H1 (cell line): ENCODE results near the gene MRPL4. TPM values are rescaled to one million over a fixed set of nuclear protein-coding genes. Genes with fewer than 3 reads are reported as not detected.

ENCODE experiments used
- NRF1 ChIP-seq: IDR thresholded peaks from 2 replicates; pipeline ENCODE4 v1.6.1; 2011; ENCODE audit warnings: mild to moderate bottlenecking, low read depth, low read length, improper control_type of control experiment
- SAP30 ChIP-seq: fragments of 300-600 bp; sonication (generic); IDR thresholded peaks from 2 replicates; pipeline ENCODE4 v1.7.1; 2012; ENCODE audit warnings: low read length, moderate library complexity, mild to moderate bottlenecking, inconsistent platforms; ENCODE audit not compliant: insufficient read depth, insufficient replicate concordance
- polyA plus RNA-seq, 7 experiments: library from polyadenylated mRNA; depleted of rRNA in 3 of 7; stranded (reverse) in 5 of 7; unstranded in 2 of 7; fragments of >200 nt in 5 of 7; fragments of 200-250 nt in 2 of 7; gene quantifications; 1 replicate in 5 of 7; 2 replicates in 1 of 7; 4 replicates in 1 of 7; pipeline versions ENCODE4 v1.2.1 to v1.2.3, GENCODE V29; 2011 to 2013; ENCODE audit warnings: missing spikeins in 2 of 7, mixed read lengths in 2 of 7
- total RNA-seq: library from RNA; stranded (reverse); fragmentation: NEBNext Ultra II Directional; extraction: Animal tissue kit (Norgen Biotek cat#: 25700); gene quantifications from 2 replicates; pipeline ENCODE4 v1.2.1, GENCODE V29; 2021
- TF ChIP-seq, protein P1 (sequence below), 3 experiments: IDR thresholded peaks; 1 replicate in 2 of 3; 2 replicates in 1 of 3; pipeline versions ENCODE4 v1.5.1 to v1.6.1; 2011; ENCODE audit warnings: low read length in 3 of 3, mild to moderate bottlenecking in 3 of 3, inconsistent platforms in 2 of 3, low read depth in 1 of 3, moderate library complexity in 1 of 3; ENCODE audit not compliant: insufficient read depth in 1 of 3; ENCODE audit errors: control extremely low read depth in 1 of 3
- TF ChIP-seq, protein P2 (sequence below): fragments of 300-600 bp; sonication (generic); IDR thresholded peaks from 2 replicates; pipeline ENCODE4 v1.7.1; 2012; ENCODE audit warnings: low read length, moderate library complexity, mild to moderate bottlenecking, inconsistent platforms; ENCODE audit not compliant: insufficient replicate concordance

Gene MRPL4
- total and polyA plus RNA-seq, 2 of the 8 experiments (the other 6 are each of a cell fraction or from before 2014, with no cell fraction given) = 82.3 to 187 TPM

DNA sequence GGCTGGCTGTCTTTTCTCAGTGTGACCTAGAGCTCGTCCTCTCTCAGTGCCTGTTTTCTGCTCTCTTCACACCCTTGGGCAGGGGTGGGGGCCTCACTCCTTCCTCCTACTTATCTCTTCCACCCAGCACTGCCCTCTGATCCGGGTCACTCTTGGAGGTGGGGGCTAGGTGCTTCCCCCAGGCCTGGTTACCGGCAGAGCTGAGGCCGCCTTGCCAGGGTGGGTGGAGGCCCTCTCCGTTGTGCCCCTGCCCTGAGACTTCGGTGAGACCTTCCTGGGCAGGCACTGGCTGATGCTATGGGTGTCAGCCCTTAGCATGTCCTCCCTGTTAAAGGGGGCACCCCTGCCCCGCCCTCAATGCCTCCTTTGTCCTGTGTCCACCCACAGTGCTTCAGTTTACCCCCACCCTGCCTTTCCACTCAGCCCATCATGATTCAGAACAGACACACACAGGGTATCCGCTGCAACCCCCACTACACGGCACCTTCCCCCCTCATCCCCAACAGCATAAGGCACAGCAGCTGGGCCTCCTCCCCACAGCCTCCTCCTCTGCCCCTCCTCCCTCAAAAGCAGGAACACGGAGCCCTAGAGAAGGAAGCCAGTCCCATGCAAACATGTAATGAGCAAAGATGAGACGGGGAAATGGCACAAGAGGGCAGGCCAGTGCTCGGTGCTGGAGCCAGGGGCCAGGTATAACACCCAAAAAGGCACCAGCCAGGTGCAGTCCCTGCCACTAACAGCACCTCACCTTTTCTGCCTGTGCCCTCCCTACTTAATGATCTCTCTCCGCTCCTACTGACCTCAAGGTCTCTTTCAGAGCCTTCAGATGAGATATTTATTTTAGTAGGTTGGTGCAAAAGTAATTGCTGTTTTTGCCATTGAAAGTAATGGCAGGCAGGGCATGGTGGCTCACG lies 47.8 kb downstream of the MRPL4 start (continued):
- TF ChIP-seq, protein P1, sequence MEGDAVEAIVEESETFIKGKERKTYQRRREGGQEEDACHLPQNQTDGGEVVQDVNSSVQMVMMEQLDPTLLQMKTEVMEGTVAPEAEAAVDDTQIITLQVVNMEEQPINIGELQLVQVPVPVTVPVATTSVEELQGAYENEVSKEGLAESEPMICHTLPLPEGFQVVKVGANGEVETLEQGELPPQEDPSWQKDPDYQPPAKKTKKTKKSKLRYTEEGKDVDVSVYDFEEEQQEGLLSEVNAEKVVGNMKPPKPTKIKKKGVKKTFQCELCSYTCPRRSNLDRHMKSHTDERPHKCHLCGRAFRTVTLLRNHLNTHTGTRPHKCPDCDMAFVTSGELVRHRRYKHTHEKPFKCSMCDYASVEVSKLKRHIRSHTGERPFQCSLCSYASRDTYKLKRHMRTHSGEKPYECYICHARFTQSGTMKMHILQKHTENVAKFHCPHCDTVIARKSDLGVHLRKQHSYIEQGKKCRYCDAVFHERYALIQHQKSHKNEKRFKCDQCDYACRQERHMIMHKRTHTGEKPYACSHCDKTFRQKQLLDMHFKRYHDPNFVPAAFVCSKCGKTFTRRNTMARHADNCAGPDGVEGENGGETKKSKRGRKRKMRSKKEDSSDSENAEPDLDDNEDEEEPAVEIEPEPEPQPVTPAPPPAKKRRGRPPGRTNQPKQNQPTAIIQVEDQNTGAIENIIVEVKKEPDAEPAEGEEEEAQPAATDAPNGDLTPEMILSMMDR (IDR thresholded peaks at IDR 0.05; ENCODE audit: control extremely low read depth in 1 of 3, insufficient read depth in 1 of 3, low read depth in 1 of 3, low read length in 3 of 3) = no peak
- TF ChIP-seq SAP30 (no peak), NRF1 (no peak)
- TF ChIP-seq, protein P2, sequence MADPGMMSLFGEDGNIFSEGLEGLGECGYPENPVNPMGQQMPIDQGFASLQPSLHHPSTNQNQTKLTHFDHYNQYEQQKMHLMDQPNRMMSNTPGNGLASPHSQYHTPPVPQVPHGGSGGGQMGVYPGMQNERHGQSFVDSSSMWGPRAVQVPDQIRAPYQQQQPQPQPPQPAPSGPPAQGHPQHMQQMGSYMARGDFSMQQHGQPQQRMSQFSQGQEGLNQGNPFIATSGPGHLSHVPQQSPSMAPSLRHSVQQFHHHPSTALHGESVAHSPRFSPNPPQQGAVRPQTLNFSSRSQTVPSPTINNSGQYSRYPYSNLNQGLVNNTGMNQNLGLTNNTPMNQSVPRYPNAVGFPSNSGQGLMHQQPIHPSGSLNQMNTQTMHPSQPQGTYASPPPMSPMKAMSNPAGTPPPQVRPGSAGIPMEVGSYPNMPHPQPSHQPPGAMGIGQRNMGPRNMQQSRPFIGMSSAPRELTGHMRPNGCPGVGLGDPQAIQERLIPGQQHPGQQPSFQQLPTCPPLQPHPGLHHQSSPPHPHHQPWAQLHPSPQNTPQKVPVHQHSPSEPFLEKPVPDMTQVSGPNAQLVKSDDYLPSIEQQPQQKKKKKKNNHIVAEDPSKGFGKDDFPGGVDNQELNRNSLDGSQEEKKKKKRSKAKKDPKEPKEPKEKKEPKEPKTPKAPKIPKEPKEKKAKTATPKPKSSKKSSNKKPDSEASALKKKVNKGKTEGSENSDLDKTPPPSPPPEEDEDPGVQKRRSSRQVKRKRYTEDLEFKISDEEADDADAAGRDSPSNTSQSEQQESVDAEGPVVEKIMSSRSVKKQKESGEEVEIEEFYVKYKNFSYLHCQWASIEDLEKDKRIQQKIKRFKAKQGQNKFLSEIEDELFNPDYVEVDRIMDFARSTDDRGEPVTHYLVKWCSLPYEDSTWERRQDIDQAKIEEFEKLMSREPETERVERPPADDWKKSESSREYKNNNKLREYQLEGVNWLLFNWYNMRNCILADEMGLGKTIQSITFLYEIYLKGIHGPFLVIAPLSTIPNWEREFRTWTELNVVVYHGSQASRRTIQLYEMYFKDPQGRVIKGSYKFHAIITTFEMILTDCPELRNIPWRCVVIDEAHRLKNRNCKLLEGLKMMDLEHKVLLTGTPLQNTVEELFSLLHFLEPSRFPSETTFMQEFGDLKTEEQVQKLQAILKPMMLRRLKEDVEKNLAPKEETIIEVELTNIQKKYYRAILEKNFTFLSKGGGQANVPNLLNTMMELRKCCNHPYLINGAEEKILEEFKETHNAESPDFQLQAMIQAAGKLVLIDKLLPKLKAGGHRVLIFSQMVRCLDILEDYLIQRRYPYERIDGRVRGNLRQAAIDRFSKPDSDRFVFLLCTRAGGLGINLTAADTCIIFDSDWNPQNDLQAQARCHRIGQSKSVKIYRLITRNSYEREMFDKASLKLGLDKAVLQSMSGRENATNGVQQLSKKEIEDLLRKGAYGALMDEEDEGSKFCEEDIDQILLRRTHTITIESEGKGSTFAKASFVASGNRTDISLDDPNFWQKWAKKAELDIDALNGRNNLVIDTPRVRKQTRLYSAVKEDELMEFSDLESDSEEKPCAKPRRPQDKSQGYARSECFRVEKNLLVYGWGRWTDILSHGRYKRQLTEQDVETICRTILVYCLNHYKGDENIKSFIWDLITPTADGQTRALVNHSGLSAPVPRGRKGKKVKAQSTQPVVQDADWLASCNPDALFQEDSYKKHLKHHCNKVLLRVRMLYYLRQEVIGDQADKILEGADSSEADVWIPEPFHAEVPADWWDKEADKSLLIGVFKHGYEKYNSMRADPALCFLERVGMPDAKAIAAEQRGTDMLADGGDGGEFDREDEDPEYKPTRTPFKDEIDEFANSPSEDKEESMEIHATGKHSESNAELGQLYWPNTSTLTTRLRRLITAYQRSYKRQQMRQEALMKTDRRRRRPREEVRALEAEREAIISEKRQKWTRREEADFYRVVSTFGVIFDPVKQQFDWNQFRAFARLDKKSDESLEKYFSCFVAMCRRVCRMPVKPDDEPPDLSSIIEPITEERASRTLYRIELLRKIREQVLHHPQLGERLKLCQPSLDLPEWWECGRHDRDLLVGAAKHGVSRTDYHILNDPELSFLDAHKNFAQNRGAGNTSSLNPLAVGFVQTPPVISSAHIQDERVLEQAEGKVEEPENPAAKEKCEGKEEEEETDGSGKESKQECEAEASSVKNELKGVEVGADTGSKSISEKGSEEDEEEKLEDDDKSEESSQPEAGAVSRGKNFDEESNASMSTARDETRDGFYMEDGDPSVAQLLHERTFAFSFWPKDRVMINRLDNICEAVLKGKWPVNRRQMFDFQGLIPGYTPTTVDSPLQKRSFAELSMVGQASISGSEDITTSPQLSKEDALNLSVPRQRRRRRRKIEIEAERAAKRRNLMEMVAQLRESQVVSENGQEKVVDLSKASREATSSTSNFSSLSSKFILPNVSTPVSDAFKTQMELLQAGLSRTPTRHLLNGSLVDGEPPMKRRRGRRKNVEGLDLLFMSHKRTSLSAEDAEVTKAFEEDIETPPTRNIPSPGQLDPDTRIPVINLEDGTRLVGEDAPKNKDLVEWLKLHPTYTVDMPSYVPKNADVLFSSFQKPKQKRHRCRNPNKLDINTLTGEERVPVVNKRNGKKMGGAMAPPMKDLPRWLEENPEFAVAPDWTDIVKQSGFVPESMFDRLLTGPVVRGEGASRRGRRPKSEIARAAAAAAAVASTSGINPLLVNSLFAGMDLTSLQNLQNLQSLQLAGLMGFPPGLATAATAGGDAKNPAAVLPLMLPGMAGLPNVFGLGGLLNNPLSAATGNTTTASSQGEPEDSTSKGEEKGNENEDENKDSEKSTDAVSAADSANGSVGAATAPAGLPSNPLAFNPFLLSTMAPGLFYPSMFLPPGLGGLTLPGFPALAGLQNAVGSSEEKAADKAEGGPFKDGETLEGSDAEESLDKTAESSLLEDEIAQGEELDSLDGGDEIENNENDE = no peak
- TF ChIP-seq, all 59 proteins: peak for 0
